Panc1 (cell line): ENCODE data around the gene TCAF1.

Experiments used
- CTCF ChIP-seq: fragments of 450-650 bp; IDR thresholded peaks from 2 replicates; pipeline ENCODE4 v1.5.1; 2017; ENCODE audit warnings: mild to moderate bottlenecking
- POLR2AphosphoS5 ChIP-seq: IDR thresholded peaks from 2 replicates; pipeline ENCODE4 v1.6.1; 2012; ENCODE audit warnings: mild to moderate bottlenecking, low read depth, low read length, moderate library complexity
- REST ChIP-seq, 2 experiments: IDR thresholded peaks; 2 replicates each; pipeline ENCODE4 v1.6.1; 2011 to 2012; ENCODE audit warnings: low read depth in 2 of 2, control low read depth in 1 of 2, low read length in 1 of 2, mild to moderate bottlenecking in 1 of 2, moderate library complexity in 1 of 2; ENCODE audit not compliant: insufficient read depth in 1 of 2

- no peak for TF ChIP-seq REST (IDR thresholded peaks at IDR 0.05; ENCODE audit: insufficient read depth in 1 of 2, low read depth in 2 of 2, low read length in 1 of 2)
- TF ChIP-seq POLR2AphosphoS5 = no peak
- no peak for TF ChIP-seq CTCF
Measured at GRCh38 chr7:143882020-143882603, 19.9 kb downstream of the TCAF1 start.
